DOHH2 (cell line): Measurements from ENCODE around the gene GMDS.

Experiments used
- CTCF ChIP-seq: fragments of 200-600 bp; sonication (generic); IDR thresholded peaks from one replicate; pipeline ENCODE4 v1.5.1; 2014; ENCODE audit warnings: antibody characterized with exemption, mild to moderate bottlenecking, low read depth, low read length; ENCODE audit not compliant: poor library complexity, severe bottlenecking
- EZH2phosphoT487 ChIP-seq: fragments of 200-600 bp; sonication (generic); IDR thresholded peaks from 2 replicates; pipeline ENCODE4 v1.6.1; 2017; ENCODE audit warnings: borderline replicate concordance, mild to moderate bottlenecking, antibody characterized with exemption, low read length, moderate library complexity, mixed read lengths

GRCh38 chr6:2216794-2217383 lies 28.5 kb downstream of the GMDS start:
- TF ChIP-seq CTCF (no peak), EZH2phosphoT487 (no peak)
